Smooth muscle cell (in vitro differentiated cells): ENCODE data around the gene GPR68. TPM values are rescaled to one million over a fixed set of nuclear protein-coding genes. Genes with fewer than 3 reads are reported as not detected.

ENCODE experiments used
- polyA plus RNA-seq: library from polyadenylated mRNA; unstranded; fragments of >200 nt; fragmentation: Nextera tagmentation; extraction: Ambion mirVana; gene quantifications from 2 replicates; pipeline ENCODE4 v1.2.1, GENCODE V29; 2016
- total RNA-seq: library from RNA; depleted of rRNA; stranded (reverse); fragments of >200 nt; gene quantifications from 2 replicates; pipeline ENCODE4 v1.2.3, GENCODE V29; 2014

Gene GPR68
- total and polyA plus RNA-seq, 2 experiments from 2014 or later: 3.2 to 4.4 TPM

Other genes starting within 250 kb of the GPR68 start
- 1.5 and 2.8 TPM in 2 replicates for gene RPS6KA5, start 184.1 kb downstream of the GPR68 start, total RNA-seq
- 1.0 and 2.3 TPM in 2 replicates for gene RPS6KA5, start 184.1 kb downstream of the GPR68 start, polyA plus RNA-seq
- gene DGLUCY, start 130.6 kb downstream of the GPR68 start, total RNA-seq: 9.7 and 10.4 TPM in 2 replicates
- gene DGLUCY, start 130.6 kb downstream of the GPR68 start, polyA plus RNA-seq: 11.3 and 15.9 TPM in 2 replicates
- 0.72 and 1.1 TPM in 2 replicates for gene CCDC88C, start 173.1 kb upstream of the GPR68 start, total RNA-seq
- gene CCDC88C, start 173.1 kb upstream of the GPR68 start, polyA plus RNA-seq: 0.92 TPM in 1 of 2 replicates, not detected in the other